Hematopoietic multipotent progenitor cell treated with erythropoietin and hydrocortisone succinate and interleukin-3 and kit ligand, for 15 days (in vitro differentiated cells): ENCODE results near the gene ABCB8.

Source experiments
- DNase-seq: peaks from one replicate; pipeline ENCODE4 v3.0.0-alpha.2; 2015; ENCODE audit warnings: low spot score

ABCB8 gene

DNA sequence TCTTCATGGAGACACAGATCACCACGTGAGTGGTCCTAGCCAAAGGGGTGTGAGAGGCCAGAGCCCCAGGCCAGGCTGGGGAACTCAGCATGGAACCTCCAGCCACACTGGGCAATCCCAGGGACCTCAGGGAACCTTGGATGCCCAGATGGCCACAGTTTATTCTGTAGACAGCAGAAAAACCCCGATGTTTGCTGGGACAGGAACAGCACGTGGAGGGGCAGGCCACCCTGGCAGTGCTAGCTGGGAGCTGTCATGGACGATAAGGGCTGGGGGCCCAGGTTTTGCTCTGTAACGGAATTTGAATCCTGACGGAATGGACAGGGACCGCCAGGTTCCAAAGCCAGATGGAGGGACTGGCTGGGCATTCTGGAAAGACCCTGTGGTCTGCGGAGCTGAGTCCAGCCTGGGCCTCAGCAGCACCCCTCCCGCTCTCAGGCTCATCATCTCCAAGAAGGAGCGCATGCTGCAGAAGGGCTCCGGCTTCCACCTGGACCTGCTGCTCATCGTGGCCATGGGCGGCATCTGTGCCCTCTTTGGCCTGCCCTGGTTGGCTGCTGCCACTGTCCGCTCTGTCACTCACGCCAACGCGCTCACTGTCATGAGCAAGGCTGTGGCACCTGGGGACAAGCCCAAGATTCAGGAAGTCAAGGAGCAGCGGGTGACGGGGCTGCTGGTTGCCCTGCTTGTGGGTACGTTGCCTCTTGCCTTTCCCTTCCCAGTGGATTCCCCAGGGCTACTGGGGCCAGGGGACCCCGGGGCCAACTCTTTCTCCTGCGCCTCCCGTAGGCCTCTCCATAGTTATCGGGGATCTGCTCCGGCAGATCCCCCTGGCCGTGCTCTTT lies 46.8 kb downstream of the ABCB8 start:
- DNase-seq = no peak

DNA sequence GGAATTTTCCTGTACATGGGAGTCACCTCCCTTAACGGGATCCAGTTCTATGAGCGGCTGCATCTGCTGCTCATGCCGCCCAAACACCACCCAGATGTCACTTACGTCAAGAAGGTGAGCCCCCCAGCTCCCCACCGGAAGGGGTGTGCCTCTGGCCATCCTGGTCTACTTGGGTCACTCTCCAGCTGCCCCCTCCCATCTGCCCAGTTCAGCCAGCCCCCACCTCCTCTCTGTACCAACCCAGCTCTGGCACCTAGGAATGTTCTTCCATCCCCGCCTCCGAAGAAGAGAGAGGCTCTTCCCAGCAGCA lies 47.4 kb downstream of the ABCB8 start:
- DNase-seq = no peak

DNA sequence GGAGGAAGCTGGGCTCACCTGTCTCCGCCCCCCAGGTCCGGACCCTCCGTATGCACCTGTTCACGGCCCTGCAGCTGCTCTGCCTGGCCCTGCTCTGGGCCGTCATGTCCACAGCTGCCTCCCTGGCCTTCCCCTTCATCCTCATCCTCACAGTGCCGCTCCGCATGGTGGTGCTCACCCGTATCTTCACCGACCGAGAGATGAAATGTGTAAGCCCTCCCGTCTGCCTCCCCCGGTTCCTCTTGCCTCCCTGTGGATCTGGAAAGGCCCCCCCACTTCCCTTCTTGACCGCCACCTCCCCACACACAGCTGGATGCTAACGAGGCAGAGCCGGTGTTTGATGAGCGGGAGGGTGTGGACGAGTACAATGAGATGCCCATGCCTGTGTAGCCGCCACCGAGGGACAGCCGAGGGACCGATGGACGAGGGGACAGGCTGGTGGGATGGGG lies 47.8 kb downstream of the ABCB8 start:
- DNase-seq = no peak

DNA sequence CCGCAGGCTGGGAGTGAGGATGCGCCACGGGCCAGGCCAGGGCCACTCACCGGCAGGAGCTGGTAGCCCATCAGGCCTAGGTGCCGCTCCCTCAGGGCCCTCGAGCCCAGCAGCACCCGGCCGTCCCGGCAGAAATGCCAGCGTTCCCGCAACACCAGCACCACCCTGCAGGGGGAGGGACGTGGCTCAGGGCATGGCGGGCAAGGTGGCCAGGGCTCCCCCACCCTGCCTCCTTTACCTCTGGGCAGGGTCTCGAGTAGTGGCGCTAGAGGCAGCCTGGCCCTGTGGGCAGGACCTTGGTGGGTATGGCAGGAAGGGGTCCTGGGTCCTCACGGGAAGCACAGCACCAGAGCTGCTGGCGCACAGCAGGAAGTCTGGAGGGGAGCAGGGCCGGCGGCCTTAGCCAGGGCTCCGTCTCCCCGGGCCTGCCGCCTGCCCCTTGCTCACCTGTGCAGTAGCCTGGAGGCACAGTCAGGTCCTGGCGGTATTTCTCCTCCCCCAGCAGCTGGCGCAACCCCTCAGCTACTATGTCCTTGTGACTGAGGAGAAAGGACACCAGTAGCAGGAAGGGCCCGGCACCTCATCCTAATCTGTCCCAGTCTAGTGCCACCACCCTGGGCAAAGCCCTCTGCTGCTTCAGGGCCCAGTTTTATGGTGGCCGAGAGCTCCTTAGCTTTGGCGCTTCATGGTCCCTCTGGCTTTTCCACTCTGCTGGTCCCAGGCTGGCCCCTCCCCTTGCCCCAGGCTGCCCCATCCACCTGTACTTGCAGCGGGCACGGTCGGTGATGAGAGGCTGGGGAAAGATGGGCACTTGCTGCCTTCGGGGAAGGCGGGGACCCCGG lies 48.8 kb downstream of the ABCB8 start:
- no peak for DNase-seq

DNA sequence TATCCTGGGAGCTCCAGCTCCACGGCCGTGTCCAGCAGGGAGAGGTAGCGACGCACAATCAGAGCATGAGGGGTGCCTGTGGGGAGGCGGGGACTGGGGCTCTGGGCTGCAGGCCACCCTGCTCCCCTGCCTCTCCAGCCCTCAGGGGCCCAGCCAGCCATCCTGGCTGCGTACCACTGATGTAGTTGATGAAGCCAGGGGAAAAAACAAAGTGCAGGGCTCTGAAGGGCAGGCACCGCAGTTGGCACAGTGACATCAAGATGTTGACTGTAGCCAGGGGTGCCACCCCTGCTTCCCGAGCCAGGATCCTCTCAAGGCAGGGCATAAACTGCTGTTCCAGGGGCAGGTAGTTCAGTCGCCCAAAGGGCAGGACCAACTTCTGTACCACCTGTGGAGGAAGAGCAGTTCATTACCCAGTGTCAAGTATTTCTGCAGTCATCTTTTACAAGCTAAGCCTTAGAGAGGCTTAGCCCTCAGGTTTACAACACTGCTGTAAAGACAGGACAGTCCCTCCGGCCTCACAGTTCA lies 49.5 kb downstream of the ABCB8 start:
- no peak for DNase-seq

DNA sequence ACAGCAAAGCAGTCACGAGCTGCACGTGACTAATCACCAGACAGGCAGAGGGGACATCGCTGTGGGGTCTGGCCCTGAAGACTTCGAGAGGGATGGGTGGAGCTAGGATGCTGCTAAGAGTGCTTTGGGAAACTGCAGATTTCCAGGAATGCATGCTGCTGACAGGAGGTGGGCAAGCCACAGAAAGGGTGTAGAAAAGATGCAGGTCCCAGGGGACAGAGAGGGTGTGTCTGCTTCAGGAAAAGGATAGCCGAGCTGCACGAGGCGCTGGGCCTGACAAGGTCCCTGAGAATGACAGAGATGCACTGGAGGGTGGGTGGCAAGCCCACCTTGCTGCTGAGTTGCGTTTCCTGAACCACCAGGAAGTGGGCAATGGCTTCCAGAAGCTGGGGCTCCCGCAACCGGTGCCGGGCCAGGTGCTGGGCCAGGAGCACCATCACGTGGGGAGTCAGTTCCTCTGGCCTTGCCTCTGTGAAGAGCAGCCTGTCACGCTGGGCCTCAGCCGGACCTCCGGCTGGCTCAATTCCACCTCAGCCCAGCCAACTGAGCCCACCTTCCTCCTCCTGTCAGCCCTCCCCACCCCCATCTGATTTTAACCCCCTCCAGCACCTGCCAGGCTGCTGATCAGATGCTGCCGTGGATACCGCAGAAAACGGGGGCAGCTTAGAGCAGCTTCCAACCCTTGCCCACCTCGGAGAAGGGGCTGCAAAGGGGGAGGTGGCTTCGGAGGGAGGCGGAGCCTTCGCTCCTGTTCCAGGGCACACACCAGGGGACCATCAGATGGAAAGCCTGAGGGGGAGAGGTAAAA lies 50.2 kb downstream of the ABCB8 start:
- DNase-seq = no peak

DNA sequence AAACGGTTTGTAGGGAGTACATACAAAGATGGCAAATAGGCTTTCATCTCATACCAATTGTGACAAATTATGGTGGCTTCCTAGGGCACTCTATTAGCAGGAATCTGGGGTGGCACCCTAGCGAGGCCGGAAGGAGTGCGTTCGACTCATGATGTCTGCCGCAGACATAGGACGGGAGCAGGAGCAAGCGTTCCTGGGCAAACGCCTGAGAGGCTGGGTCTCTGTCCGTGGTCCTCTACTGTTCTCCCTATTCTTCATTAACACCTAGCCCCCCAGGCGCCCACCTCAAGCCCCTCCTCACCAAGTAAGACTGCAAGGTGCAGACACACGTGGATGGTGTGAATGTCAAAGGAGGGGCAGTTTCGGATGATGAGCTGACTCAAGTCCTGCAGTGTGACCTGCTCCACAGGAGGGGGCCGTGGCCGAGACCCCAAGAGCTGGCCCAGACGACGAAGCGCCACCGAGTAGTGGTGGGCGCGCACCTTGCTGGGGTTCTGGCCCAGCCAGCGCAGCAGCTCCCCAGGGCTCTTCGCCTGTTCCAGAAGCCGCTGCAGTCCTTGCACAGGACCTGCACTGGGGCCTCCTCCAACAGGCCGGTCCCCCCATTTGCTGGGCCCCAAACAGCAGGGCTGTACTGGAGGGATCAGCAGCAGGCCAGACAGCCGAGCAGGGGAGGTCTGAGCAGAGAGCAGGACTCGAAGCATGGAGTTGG lies 51.1 kb downstream of the ABCB8 start:
- no peak for DNase-seq

DNA sequence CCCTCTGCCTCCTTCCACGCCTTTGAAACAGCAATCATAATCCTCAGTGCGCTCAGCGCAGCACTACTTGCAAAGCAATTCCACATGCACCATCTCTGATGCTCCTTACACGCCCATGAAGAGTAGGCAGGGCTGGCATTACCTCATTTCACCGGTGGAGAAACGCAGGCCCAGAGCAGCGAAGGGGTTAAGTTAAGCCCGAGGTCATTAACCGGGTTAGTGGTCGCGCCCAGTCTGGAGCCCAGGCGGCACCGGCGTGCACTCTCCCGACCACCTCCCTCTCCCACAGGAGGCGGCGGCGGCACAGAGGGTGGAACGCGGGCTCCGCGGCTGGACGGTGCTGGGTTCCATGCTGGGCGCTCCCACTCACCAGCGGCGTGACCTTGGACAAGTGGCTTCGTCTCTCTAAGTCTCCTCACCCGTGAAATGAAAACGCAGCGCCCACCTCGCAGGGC lies 51.8 kb downstream of the ABCB8 start:
- DNase-seq = peak; percentile 36

DNA sequence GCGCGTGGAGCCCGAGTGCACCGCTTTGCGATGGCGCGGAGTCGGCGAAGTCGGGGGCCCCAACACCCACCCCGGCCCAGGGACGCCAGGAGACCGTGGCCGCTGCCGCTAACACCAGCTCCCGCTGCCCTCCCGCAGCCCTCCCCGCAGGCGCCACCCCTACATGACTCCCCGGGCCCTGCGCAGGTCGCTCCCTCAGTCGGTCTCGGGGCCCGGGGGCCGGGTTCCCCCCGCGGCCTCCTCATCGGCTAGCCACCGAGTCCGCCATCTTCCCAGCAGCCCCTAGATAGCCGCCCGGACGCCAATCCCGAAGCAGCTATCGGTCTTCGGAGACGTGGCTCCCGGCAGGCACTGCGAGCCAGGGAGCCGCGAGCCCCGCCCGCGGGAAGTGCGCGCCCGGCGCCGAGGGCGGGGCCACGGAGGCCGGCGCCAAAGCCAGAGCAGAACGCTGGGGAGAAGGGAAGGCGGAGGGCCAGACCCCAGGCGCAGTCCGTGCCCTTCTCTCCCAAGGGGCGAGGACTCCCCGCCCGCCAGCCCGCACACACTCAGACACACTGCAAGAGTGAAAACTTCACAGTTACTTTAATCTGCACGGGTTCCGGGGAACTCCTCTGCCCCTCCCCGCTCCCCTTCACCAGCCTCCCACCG lies 52.4 kb downstream of the ABCB8 start, which contains the start of gene FASTK:
Gene FASTK, minus strand, starts transcription at position 288 of the 648 bp plus-strand sequence. Its CDS starts 43 bp downstream, at position 245.
- peak; percentile 91 for DNase-seq

DNA sequence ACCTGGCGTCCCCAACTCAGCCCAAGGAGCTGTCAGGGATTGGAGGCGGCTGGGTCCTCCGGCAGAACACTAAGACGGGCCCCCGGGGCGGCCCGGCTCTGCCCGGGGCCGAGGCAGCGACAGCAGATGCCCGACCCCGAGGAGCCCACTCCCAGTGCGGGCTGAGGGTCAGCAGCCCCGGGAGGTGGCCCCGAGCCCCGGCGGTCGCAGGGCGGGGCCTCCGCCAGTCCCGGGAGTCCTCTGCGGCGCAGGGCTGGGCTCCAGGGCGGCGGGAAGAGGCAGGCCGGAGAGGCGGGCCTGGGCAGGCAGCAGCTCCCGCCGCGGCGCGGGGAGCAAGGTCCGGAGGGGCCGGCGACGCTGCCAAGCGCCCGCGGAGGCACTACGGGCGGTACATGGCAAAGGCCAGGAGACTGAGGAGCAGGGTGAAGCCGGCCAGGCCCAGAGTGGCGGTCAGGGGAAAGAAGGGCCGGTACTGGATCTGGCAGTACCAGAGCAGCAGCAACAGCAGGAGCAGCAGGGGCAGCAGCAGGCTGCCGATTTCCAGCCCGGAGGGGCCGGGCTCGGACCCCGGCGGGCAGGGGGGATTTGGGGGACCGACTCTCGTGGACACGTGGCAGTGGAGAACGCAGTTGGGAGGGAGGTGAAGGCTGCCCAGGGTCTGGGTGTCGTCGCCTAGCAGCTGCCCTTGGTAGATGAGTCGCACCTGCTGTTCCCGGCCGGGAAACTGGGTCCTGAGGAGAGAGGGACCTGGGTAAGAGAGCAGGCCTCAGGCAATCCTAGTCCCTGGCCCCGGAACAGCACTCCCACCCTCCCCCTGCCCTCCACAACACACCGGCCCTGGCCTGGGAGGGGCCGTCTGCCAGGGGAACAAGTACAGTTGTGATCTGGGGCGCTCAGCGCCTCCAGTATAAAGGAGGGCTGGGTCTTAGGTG lies 53.2 kb downstream of the ABCB8 start:
- DNase-seq = no peak

DNA sequence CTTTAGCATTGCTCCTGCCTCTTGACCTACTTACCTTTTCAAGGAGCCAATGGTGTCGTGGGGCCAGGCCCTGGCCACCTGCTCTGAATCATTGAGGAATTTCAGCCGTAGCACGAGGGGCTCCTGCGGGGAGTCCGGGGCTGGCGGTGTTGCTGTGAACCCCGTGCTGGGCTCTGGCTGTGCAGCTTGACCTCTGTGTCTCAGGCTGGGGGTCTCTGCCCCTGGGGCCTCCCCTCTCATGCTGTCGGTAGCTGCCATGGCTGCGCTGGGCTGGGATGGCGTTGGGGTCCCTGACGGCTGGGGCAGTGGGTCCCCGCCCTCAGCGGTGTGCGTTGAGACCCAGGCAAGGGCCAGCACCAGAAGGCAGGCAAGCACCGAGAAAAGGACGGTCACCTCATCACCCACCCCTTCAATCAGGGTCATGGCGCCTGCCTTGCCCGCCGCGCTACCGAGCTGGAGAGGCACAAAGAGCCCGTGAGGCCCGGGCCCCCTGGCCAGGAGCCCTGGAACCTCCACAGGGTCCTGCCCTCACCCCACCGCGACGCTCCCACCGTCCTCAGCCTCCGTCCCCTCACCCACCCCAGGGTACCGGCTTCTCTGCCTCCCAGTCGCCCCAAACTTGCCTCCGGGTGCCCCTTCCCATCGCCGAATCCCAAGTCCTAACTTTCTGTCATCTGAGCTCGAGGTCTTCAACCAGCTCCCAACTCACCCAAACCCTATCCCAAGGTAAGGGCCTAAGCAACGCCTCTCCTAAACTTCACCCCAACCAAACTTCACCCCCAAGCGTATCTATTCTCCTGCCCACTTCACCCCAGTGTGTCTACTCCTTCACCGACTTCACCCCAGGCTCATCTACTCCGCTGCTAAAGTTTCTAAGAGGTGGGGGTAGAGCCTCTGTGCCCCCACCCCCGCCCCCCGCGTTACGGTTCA lies 54.2 kb downstream of the ABCB8 start:
- DNase-seq = no peak

DNA sequence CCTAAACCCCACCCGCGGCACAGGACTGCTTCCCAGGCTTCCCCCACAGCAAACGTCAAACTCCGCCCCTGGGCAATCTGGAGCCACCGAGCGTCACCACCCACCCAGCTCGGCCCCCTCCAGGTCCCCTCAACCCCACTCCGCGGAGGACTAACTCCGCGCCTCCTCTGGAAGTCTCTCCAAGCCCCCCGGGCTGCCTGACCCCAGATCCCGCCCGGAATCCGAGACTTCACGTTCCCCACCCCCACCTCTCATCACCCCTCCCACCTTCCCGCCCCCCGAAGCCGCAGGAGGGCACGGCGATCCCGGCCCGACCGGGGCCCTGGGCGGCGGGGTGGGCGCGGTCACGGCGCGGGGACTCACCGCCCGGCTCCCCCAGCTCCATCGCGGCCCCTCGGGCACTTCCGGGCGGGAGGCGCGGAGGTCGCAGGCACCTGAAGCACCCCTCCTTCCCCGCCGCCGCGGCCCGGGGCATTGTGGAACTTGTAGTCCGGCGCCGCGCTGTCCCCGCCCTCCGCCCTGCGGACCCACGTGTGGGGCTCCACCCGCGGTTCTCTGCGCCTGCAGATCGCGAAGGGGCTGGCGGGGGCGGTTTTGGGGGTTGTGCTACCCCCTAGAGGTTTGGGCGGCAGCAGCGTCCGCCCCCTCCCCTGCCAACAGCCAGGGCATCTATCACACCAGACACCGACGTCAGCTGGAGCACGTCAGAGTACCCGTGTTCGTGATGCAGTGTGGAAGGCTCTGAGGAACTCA lies 55.0 kb downstream of the ABCB8 start, which contains the start of gene TMUB1:
Gene TMUB1, minus strand, starts transcription at position 423 of the 753 bp plus-strand sequence. CDS start 930 bp downstream, outside the sequence.
- DNase-seq = peak; percentile 62

DNA sequence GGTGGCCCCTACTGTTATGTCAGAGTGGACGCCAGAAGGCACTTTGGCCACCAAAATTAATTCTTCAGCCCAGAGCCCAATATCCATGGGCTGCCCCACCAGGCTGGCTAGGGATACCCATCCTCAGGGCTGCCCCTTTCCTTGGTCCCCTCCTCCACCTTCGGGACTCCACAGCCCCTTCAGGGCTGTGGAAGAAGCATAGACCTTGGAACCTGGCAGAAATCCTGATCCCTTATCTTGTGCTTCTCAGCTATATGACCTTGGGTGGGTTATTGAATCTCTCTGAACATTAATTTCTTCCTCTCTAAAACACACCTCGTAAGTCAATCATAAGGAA lies 55.5 kb downstream of the ABCB8 start:
- no peak for DNase-seq

DNA sequence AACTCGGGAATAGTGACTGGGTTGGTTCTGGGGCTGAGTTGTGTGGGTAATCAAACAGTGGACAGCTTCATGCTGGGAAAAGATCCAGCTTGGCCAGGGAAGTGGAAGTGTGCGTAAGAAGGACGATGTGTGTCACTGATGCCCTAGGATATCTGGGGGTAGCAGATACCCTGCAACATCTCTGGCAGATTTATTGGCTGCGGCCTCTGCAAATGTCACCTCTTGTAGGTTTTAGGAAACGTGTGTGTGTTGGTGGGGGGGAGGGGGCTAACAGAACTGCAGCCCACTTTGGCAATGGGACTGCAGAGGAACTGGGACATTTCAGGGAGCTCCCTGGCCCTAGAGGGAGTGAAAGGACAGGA lies 57.1 kb downstream of the ABCB8 start:
- DNase-seq = no peak

DNA sequence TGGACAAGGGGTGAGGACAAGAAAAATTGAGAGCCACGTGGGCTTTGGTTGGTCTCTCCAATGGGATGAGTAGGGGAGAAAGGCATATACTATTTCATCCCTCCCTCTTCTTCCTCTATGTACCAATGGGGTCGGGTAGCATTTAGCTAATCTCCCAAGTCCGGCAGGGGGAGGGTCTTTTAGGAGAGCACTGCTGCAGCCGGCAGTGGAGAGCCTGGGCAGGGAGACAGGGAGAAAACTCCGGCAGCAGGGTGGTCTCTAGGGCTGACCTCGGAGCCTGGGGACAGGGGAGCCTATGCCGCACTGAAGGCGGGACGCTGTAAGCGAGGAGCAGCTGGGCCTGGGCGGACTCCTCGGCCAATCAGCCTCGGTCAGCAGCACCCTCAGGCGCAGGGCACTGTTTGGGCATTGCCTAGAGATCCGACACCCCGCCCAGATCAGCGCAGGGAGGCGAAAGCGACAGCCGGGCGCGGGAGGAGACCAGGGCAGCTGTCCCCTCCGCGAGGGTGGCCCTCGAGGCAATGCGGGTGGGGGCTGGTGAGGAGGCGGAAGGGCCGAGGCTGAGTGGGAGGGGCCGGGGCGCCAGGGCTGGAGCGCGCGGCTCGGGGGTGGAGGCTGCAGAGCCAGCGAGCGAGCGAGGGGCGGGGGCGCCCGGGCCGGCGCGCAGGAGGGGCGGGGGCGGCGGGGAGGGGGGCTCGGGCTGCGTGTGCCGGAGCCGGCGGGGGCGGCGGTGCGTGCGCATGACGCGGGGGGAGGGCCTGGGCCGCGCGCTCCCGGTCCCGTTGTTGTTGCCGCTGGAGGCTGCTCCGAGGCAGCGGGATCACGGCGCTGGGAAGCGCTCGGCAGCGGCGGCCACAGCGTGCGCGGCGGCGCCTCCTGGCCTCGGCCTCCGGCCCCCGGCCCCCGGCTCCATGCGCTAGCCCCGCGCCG lies 57.7 kb downstream of the ABCB8 start, which contains the start of gene AGAP3:
Gene AGAP3, plus strand, starts transcription at position 785 of the 930 bp plus-strand sequence. CDS start 267 bp downstream, outside the sequence.
- DNase-seq = peak; percentile 26

DNA sequence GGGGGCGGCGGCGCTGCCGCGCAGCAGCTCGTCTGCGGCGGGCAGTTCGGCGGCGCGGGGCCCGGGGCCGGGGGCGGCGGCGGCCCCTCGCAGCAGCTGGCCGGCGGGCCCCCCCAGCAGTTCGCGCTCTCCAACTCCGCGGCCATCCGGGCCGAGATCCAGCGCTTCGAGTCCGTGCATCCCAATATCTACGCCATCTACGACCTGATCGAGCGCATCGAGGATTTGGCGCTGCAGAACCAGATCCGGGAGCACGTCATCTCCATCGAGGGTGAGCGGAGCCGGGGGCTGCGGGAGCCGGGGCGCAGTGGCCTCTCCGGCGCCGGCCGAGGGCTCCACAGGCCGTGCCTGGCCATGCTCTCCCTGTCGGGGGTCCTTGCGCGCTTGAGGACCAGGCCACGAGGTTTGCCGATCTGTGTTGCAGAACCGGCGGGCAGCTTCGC lies 58.6 kb downstream of the ABCB8 start:
- DNase-seq = no peak
